ENCODE measurements around the gene BANF2. TPM values are rescaled to one million over a fixed set of nuclear protein-coding genes. Genes with fewer than 3 reads are reported as not detected.

The BANF2 gene
- total RNA-seq, 1 donor from 2014 or later = not detected

GRCh38 chr20:17735959-17736621 is 36.3 kb downstream of the BANF2 start:
- DNase-seq = no peak

GRCh38 chr20:17738154-17738553 is 38.4 kb downstream of the BANF2 start:
- no peak for DNase-seq

- DNase-seq = no peak
These were observed 41.5 kb downstream of the BANF2 start for GRCh38 chr20:17741220-17741619.

GRCh38 chr20:17742731-17743130 is 43.0 kb downstream of the BANF2 start:
- no peak for DNase-seq

GRCh38 chr20:17743677-17744076 is 43.9 kb downstream of the BANF2 start:
- no peak for DNase-seq

GRCh38 chr20:17747431-17747846 is 47.7 kb downstream of the BANF2 start:
- no peak for DNase-seq

GRCh38 chr20:17748279-17748678 is 48.5 kb downstream of the BANF2 start:
- DNase-seq = no peak

- DNase-seq = no peak
These were observed 49.8 kb downstream of the BANF2 start for GRCh38 chr20:17749626-17749977.

GRCh38 chr20:17749978-17750721 is 50.4 kb downstream of the BANF2 start:
- no peak for DNase-seq

- DNase-seq = no peak
These were observed 50.9 kb downstream of the BANF2 start for GRCh38 chr20:17750722-17751045.

- no peak for DNase-seq
These were observed 51.9 kb downstream of the BANF2 start for GRCh38 chr20:17751640-17752039.

GRCh38 chr20:17752459-17752858 is 52.7 kb downstream of the BANF2 start:
- DNase-seq = no peak

- no peak for DNase-seq
These were observed 53.8 kb downstream of the BANF2 start for GRCh38 chr20:17753516-17753915.

GRCh38 chr20:17756529-17756928 is 56.8 kb downstream of the BANF2 start:
- no peak for DNase-seq

GRCh38 chr20:17757496-17757895 is 57.7 kb downstream of the BANF2 start:
- no peak for DNase-seq

GRCh38 chr20:17758010-17758409 is 58.2 kb downstream of the BANF2 start:
- DNase-seq = no peak

GRCh38 chr20:17758512-17758911 is 58.7 kb downstream of the BANF2 start:
- DNase-seq = no peak

GRCh38 chr20:17759449-17759848 is 59.7 kb downstream of the BANF2 start:
- DNase-seq = no peak

GRCh38 chr20:17761604-17762003 is 61.8 kb downstream of the BANF2 start:
- no peak for DNase-seq

- no peak for DNase-seq
These were observed 62.6 kb downstream of the BANF2 start for GRCh38 chr20:17762243-17762872.

- no peak for DNase-seq
These were observed 63.2 kb downstream of the BANF2 start for GRCh38 chr20:17762873-17763557.

GRCh38 chr20:17765017-17765416 is 65.3 kb downstream of the BANF2 start:
- no peak for DNase-seq

GRCh38 chr20:17765584-17765983 is 65.8 kb downstream of the BANF2 start:
- DNase-seq = no peak
